ENCODE results near the gene LRRC73. TPM values are rescaled to one million over a fixed set of nuclear protein-coding genes. Genes with fewer than 3 reads are reported as not detected.
"Not testable (repeated sequence)": the region's sequence is repeated elsewhere in the genome, so short reads cannot be mapped to it uniquely, and the experiment has no call there.

The LRRC73 gene
- total RNA-seq (2014; rRNA removed; shearing (Covaris generic)) = 0.05 and 0.32 TPM in 2 replicates

DNA sequence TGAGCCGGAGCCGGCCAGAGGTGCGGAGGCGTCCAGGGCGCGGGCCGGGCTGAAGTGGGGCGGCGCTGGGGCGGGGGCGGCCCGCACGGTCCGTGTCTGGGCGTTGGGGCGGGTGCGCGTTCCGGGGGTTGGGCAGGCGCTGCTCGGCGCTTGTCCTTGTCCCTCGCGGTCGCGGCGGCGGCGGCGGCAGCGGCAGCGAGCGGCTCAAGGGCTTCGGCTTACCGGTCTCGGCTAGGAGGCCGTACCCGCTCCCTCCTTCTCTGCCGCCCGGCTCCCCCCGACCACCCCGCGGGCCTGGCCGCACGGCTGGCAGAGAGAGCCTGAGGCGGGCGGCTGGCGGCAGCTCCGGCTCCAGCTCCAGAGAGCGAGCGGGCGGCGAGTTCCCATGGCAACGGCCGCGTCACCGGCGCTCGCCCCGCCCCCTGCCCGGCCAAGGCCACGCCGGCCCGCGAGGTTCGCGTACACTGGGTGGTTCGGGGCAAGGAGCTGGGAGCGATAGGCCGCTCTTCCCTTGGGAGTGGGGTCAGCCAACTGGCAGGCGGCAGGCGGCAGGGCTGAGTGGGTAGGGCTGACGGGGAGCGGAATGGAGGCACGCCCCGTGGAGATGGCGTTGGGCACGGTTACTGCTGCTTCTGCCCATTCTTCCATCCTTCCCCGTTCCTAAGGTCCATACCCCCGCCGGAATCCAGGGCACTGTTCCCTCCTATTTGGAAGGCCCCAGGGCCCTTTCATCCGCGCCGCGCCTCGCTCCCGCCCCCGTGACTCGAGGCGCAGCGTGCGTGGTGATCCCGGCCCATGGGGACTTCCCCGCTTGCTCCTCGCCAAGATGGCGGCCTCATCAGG lies at the start of gene LRRC73:
LRRC73 (minus strand) TSS at position 363 of the 843 bp plus-strand sequence. CDS start 561 bp downstream, outside the sequence.
- peak; percentile 82 for DNase-seq (ENCODE audit: low read depth)

DNA sequence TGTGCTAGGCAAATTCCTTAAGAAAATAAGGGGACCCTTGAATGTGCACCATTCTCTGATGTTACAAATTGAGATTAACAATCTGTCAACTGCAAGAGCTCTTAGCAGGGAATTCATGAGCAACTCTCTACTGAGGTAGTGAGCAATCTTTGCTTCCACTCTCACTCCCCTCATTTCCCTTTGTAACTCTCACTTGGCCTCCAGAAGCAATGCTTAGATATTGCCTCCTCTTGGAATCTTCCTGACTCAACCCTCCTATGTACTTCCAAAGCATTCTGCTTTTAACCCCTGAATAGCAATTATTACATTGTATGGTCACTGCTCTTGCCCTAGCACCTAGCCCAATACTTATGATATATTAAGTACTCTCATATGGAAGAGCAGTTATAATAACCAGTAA lies 49.2 kb upstream of the LRRC73 start:
- no peak for DNase-seq (ENCODE audit: low read depth)

DNA sequence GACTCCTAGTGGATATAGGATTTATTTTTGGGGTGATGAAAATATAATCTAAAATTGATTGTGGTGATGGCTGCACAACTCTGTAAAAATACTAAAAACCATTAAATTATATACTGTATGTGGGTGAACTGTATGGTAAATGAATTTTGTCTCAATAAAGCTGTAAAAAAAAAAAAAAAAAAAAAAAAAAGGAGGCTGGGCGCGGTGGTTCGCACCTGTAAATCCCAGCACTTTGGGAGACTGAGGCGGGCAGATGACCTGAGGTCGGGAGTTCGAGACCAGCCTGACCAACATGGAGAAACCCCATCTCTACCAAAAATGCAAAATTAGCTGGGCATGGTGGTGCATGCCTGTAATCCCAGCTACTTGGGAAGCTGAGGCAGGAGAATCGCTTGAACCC lies 47.5 kb upstream of the LRRC73 start:
- not testable (repeated sequence) for DNase-seq (ENCODE audit: low read depth)

DNA sequence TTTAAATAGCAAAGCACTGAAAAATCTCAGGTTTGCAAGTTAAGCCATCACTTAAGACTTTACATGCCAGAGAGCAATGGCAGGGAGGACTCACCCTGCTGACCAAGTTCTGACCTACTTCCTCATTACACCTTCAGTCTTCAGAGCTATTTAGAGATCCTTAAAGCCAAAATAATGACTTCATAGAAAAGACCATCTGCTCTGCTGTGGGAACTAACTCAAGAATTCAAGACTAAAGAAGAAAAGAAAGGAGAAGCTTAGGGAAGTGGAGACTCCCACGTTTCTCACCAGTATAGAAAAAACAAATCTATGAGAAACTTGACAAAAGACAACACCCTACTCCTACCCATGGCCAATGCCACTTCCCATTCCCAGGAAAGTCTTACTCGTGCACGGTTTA lies 37.1 kb upstream of the LRRC73 start:
- no peak for DNase-seq (ENCODE audit: low read depth)

DNA sequence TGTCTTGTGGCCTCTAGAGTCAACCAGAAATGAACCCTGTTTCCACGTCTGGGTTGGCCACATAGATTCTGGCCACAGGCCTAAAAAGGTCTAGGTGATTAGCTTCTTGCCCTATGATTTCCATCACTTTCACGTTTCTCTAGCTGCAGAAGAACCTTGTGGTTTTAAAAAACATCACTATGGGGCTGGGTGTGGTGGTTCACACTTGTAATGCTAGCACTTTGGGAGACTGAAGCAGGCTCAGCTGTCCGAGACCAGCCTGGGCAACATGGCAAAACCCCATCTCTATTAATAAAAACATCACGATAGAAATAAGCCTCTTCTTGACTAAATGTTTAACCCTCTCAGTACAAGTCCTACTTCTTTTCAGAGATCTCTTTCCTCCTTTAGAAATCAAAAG lies 34.3 kb upstream of the LRRC73 start:
- no peak for DNase-seq (ENCODE audit: low read depth)

DNA sequence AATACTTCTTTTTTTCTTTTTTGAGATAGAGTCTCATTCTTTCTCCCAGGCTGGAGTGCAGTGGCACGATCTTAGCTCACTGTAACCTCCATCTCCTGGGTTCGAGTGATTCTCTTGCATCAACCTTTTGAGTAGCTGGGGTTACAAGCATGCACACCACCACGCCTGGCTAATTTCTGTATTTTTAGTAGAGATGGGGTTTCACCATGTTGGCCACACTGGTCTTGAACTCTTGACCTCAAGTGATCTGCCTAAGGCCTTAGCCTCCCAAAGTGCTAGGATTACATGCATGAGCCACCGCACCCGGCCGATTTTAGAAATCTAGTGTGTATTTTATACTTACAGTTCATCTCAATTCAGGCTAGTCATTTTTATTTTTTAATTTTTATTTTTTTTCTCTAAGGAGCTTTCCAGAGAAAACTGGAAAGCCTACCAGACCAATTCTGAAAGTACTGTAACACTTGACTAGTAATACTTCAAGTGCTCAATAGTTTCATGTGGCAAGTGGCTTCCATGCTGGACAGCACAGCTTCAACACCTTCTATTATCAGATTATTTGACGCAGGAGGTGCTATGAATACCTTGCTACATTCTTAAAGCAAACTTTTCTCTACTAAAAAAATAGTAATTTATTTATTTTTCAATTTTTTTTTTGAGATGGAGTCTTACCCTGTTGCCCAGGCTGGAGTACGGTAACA lies 31.8 kb upstream of the LRRC73 start:
- no peak for DNase-seq (ENCODE audit: low read depth)

GRCh38 chr6:43540507-43540906 lies 30.4 kb upstream of the LRRC73 start:
- no peak for DNase-seq (ENCODE audit: low read depth)

- DNase-seq (ENCODE audit: low read depth) = not testable (repeated sequence)
Measured at GRCh38 chr6:43539409-43539808, 29.3 kb upstream of the LRRC73 start.

DNA sequence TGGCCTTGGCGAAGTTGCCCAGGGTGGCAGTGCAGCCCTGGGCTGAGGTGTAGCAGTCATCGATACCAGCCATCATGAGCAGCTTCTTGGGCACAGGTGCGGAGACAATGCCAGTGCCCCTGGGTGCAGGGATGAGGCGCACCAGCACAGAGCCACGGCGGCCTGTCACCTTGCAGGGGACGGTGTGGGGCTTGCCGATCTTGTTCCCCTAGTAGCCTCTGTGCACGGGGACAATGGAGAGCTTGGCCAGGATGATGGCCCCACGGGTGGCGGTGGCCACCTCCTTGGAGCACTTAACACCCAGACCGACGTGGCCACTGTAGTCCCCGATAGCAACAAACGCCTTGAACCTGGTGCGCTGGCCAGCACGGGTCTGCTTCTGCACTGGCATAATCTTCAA lies 28.8 kb upstream of the LRRC73 start:
- not testable (repeated sequence) for DNase-seq (ENCODE audit: low read depth)

DNA sequence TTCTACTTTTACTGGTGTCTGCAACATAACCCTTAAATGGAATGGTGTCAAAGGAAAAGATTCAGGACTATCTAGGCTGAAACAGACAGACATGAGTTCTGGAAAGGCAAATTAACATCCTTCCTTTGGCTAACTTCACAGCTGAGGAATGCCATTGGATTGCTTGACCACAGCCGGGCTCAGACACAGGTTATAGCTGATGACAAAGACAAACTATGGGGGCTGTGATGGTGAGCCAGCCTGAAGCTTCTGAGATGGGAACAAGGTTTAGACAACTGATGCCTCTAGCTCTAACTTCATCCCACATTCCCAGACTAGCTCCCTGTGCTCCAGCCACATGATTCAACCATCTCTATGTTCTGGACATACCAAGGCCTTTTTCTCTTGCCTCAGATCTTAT lies 22.1 kb upstream of the LRRC73 start:
- no peak for DNase-seq (ENCODE audit: low read depth)

DNA sequence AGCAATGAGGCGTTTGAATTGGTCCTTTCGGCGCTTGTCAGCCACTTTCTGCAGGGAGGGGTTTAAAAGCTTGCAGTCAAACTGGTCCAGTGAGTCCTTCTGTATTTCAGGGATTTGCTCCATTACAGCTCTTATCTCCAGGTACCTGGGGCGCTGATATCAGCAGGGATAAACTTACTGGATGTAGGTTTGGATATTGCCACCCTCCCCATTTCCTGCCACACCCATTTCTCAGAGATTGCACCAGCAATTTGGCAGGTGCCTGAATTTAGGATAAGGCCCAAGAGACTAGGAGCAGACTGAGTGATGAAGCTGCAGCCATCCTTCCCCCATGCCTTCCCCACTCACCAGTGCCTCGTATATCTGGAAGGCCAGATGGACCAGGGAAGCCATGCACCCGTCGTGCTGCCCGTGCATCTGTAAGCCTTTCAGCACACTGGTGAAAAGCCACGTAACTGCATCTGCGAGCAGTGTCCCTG lies 14.4 kb upstream of the LRRC73 start:
- no peak for DNase-seq (ENCODE audit: low read depth)

DNA sequence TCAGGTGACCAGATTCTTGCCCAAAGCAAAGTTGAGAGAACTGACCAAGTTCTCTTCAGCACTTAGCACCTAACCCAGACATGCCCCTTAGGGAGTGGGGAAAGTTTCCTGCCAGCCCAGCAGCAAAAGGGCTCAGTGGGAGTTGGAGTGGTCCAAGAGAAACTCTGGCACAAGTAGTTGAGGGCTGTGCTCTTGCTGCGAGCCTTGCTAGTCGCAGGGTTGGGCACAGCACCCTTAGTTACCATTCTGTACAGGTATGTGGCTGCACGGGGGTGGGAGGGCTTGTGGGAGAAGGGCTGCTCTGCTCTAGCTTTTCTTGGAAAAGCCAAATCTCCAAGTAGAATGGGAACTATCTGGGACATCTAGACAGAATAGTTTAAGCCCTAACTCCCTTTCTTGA lies 13.1 kb upstream of the LRRC73 start:
- DNase-seq (ENCODE audit: low read depth) = no peak

DNA sequence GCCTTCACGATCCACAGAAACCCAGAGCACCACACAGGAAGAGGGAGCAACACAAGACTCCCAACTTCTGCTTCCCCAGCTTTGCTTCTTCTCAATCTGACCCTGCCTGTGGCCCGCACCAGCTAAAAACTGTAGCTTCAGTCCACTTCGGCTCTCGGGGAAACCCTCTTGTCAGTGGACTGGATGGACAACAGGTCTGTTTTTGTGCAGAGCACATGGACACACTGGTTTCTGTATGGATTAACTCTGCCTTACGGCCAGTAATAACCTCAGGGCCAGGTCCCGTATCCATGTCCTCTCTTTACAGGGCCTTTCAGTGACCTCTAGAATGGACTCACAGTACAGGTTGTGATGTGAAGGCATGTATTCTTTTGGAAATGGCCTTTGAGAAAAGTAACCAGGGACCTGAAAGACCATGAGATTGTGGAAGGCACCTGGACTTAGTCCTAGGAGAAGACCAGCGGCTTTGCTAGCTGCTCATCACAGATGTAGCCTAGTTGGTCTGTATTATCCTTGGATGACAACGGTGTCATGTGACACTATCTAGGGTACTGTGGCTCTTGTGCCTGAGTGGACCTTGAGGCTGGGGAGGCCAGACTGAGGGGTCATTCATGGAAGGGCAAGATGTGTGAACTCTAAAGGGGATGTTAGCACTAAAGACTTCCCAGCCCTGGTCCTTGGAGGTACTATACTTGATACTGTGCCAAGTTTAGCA lies 12.6 kb upstream of the LRRC73 start:
- no peak for DNase-seq (ENCODE audit: low read depth)

DNA sequence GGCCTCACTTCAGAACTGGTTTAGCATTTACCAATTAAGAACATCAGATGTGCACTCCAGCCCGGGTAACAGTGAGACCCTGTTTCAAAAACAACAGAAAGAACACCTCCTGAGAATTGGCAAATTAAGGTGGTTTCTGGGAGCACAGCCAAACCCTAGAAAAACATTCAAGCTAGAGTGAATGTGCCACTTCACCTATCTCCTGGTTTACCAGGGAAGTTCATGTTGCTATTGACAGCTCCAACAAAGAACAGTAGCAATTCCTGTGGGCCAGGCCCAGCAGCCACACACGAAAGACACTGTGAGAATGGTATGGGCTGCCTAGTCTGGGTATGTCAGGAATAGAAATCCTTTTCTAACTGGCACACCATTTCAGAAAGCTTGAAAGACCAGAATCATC lies 11.7 kb upstream of the LRRC73 start:
- DNase-seq (ENCODE audit: low read depth) = no peak

DNA sequence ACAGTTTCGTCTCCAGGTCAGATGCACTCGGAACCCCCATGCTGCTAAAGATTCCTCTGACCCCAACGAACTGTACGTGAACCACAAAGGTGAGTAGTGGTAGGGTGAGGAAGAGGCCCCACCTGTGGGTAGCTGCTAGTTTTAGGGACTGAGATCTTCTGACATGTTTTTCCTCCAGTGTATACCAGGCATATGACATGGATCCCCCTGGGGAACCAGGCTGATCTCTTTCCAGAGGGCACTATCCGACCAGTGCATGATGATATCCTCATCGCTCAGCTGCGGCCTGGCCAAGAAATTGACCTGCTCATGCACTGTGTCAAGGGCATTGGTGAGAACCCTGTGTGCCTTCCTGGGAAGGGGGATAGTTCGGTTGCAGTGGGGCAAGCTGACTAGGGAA lies 10.0 kb upstream of the LRRC73 start:
- no peak for DNase-seq (ENCODE audit: low read depth)

DNA sequence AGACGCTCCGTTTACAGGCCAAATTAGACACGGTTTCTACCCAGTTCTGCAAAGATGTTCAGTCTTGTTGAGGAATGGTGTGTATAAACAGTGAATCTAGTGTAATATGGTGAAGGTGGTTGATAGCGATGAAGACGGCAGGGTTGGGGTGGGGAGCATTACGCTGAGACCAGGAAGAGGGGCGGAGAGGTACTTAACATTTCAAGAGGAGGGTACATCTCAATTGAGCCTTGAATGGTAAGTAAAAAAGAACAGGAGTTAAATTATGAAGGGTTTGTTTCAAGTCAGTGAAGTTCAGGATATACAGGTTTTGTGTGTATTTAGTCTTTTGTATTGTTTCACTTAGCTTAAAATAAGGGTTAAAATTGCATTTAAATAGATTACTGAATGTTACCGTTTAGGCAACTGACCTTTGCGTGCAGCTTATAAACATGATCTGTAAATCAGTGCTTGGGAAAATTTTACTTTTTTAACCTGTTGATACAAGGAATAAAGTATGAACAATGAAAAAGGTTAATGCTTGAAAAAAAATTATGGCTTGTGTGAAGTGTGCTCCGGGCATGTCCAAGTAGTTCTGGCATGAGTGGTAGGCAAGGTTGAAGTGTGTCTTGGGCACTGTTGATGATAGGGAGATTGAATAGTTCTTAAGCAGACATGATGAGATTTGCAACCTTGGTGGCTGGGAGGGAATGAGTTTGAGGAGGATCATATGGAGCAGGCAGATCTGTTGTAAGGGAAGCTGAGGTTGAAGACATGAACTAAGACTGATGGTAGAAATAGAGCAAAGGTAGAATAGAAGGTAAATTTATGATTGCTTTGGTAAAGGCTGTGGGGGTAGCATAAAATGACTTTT lies 7.6 kb upstream of the LRRC73 start:
- no peak for DNase-seq (ENCODE audit: low read depth)

GRCh38 chr6:43516697-43517504 lies 6.8 kb upstream of the LRRC73 start, which contains the start of the genes POLR1C and YIPF3:
POLR1C (plus strand) TSS chr6:43517089; CDS start chr6:43517110, 21 bp downstream.
YIPF3 (minus strand) TSS chr6:43516926; CDS start chr6:43516807, 119 bp downstream.
- peak; percentile 99 for DNase-seq (ENCODE audit: low read depth)

DNA sequence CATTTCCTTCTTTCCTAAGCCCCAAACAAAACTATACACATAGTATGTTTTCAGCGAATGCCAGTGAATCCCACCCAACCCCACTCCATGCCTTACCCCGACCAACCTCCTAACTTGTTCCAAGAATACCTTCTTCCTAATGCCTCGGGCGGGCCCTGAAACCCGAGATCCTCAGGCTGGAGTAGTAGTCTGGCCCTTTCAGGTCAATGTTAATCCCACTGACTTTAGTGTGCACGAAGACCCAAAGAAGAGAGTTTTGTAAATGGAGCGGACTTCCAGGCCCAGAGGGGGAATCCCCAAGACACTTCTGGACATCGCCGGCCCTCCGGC lies 6.2 kb upstream of the LRRC73 start:
- DNase-seq (ENCODE audit: low read depth) = no peak

DNA sequence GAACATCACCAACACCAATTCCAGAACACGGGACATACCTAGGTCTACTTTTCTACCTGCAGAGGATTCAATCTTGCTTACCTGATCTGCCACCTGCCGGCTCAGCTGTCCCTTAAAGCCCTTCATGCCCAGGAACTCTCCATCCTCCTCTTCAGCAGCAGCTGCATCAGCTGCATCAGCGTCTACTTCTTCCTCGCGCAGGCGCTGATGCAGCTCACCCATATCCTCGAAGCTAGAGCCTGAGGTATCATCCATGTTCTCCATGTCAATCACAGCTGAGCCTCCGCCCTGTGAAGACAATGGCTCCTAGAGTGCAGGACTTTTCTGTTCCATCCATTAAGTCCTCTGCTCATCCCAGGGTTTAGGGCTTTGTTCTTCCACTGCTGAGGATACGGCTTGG lies 5.7 kb upstream of the LRRC73 start:
- no peak for DNase-seq (ENCODE audit: low read depth)

- no peak for DNase-seq (ENCODE audit: low read depth)
Measured at GRCh38 chr6:43511824-43512415, 1.8 kb upstream of the LRRC73 start.

Data from M059J (cell line).